Measurements from ENCODE around the gene RASGRP2.

RASGRP2 gene

DNA sequence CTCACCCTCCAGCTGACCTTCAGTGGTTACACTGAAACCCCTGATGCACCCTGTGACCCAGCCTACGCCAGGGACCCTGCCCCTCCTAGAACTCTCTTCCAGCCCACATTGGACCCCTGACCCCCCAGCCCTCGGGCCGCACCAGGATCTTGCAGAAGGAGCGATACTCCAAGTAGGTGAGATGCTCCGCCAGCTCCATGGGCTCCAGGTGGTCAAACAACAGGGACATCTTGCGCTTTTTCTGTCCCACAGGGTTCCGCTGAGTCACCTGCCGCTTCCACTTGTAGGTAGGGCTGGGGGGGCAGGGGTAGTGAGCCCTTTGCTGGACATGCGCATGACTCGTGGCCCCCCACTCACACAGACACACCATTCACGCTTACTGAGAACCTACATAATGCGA, 4.1 kb downstream of the RASGRP2 start:
- no peak for DNase-seq (ENCODE audit: low read depth)

DNA sequence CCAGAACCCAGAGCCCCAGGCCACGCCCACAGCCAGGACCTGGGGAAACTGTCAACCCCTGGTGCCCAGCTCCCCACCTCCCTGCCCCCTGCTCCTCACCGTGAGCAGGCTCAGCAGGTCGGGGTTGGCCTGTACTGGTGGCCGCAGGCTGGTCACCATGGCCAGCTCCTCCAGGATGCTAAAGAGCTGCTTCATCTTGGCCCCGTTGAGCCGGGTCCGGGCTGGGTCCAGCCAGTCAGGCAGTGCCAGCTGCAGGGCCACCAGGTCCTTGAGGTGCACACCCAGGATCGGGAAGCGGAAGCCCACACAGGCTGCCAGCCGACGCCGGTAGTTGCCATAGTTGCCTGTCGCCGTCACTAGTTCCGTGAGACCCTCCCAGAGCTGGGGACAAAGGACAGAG, 7.3 kb downstream of the RASGRP2 start:
- DNase-seq (ENCODE audit: low read depth) = no peak

DNA sequence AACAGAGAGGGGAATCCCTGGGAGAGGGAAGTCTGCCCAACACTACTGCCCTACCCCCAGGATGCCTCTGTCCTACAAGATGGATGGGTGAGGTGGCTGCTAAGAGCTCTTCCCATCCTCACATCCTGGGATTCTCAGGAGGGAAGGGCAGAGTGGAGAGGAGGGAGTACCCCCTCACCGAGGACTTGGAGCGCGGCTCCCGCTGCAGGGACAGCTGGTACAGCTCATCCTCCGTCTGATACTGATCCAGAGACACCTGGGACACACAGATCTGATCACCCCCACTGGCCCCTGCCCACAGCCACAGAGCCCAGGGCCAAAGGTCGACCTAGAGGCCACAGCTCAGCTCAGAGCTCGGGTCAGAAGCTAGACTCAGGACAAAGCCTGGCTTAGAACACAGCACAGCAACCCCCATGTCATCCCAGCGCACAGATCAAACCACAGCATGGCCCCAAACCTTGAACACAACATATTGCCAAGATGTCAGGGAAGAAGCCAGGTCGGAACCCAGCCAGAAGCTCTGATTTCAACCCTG, 8.2 kb downstream of the RASGRP2 start:
- no peak for DNase-seq (ENCODE audit: low read depth)

DNA sequence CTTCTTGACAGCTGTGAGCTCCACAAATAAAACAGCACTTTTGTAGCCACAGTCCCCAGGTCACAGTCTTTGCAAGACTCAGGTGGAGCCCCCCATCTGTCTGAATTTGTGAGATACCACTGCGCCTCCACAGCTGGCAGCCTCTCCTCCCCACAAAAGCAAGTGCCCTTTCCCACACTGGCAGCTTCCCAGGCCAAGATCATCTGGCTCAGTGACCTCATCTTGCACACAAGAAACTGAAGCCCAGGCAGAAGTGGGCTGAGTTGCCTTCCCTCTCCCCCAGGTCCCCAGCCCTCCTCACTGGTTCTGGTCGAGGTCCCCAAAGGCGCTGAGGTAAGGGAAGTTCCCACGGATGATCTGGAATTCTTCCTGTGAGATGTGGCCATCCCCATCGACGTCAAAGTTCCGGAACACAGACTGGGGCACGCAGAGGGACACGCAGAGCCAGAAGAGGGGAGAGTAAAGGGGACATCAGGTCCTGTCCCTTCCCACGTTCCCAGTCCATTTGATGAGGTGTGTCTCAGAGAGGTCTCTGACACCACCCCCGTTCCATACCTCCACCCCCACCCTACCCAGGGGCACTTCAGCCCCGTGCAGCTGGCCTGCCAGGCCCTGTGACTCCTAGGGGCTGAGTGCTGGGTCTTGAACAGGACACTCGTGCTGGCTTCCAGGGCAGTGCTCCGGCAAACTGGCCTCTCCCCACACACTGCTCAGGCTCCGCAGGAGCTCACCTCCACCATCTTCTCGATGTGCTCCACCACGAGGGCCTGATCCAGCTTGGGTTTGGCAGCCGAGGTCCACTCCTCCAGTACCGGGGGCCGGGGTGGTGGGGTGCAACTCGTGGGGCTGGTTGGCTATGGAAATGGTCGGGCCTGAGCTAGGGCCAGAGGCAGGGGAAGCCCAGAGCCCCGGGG, 8.9 kb downstream of the RASGRP2 start:
- DNase-seq (ENCODE audit: low read depth) = no peak

DNA sequence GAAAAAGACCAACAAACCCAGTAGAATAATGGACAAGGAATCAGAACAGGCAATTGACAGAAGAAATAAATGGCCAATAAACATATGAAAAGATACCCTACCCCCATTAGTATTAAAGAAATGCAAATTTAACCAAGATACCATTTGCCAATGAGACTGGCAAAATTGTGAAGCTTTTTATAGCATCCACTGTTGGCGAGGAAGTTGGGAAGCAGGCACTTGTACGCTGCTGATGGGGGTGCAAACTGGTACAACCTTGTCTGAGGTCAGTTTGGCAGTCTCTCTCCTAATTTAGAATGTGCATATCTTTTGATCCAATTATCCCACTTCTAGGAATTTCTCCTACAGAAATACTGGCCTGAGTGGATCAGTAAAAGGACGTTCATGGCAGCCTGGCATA, 12.3 kb downstream of the RASGRP2 start:
- DNase-seq (ENCODE audit: low read depth) = no peak

DNA sequence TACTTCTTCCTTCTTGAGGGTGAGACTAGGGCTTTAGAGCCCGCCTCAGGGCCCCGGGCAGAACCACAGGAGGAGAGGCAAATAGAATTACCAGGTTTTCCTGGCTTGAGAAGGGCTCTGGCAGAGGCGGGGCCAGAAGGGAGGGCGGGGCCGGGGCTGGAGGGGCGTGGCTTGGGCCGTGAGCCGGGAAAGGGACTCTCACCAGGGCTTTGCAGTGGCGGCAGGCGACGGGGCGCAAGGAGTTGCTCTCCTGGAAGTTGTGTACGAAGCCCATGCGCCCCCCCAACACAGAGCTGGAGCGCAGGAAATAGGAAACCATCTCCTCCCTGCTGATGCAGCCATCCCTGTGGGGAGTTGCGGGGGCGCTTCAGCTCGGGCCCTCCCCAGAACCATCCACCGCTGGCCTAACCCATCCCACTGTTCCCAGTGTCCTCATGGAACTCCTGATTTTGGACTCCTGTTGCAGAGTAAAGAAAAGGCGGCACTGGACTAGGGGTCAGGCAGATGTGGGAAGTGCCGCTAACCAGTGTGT, 14.0 kb downstream of the RASGRP2 start:
- DNase-seq (ENCODE audit: low read depth) = no peak

DNA sequence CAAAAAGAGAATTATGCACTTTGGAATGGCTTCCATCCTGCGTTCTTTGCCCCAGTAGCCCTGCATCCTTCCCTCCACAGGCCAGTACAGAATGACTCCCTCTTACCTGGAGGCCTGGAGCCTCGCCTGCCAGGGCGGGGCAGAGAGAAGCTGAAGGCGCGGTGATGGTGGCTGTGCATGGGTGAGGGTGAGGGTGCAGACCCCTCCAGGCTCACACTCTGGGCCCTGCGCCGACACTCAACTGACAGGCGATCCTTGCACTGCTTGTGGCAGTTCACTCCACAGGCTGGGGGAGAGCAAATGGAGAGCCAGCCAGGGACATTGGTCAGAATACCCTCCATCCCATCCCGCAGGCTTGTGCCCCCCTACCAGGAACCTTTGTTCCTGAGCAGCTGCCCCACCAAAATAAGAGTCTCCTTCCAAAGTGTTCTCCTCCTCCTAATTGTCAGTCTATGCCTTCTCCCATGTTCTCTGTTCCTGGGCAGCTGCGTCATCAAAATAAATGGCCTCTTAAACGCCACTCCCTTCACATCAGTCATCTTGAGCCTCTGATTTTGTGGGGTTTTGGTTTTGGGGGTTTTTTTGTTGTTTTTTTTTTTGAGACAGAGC, 15.1 kb downstream of the RASGRP2 start:
- DNase-seq (ENCODE audit: low read depth) = no peak

DNA sequence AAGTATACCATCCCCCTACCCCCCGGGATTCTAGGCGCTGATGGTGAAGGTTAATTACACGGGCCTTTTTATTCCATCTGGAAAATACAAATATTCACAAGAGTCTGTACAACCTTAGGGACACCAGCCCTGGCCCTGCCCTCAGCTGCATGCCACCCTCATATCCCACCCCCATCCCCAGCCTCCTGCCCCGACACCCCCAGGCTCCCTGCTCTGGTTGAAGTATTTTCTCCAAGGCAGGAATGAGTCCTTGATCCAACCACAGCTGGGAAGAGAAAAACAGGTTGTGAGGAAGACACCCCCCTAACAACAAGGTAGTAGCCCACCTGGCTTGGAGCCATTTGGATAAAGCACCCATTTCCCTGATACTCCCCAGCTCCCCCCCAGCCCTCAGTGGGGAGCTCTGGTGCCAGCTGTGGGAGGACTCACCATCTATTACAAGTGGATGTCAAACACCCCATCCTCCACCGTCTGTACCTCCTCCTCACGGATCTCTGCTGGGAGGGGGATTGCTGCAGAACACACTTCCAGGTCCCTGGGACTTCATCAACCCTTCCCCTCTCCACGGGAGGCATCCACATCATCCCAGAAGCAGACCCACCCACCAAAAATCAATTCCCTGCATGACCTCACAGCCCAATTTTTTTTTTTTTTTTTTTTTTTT, 16.9 kb downstream of the RASGRP2 start:
- no peak for DNase-seq (ENCODE audit: low read depth)

DNA sequence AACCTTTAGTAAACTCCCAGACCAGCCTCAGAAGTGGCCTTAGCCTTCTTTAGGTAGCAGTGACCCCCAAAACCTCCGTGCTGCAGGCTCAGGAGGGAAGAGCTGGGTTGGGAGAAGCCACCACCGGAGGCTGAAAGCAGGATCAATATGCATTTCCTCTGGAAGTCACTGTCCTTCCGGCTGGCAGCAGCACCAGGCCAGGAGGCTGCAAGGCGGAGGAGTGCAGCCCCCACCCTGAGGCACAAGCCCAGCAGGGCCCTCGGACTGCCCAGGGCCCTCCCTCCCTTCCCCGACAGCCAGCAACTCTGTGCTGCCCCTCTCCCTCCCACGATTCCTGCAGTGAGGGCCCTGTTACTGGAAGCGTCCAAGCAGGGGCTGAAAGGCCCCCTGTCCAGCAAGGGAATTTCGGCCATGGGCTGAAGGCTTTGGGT, 17.7 kb downstream of the RASGRP2 start:
- no peak for DNase-seq (ENCODE audit: low read depth)

DNA sequence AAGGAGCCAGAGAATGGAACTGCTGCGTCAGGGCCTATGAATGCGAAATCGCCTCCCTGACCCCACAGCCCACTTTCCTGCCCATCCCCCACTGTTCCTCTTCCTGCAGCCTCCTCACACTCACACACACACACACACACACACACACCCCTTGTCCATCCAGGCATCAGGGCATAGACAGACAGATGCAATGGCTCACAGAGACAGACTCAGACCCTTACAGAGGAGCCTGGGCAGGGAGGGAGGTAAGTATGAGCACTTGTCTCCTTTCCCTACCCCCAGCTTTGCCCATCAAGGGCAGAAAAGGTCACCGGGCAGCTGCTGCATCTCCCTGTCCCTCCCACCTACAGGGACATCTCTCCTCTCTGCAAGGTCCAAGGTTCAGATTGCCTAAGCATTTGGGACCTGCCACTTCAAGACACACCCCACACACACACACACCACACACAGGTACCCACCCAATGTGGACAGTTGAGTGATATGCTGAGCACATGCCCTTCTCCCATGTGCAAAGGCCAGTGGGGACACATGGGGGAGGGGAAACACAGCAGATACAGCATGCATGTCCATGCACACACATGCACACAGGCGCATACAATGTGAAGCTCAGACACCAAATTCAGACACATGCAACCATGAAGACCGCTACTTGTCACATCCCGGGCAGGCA, 18.9 kb downstream of the RASGRP2 start:
- no peak for DNase-seq (ENCODE audit: low read depth)

DNA sequence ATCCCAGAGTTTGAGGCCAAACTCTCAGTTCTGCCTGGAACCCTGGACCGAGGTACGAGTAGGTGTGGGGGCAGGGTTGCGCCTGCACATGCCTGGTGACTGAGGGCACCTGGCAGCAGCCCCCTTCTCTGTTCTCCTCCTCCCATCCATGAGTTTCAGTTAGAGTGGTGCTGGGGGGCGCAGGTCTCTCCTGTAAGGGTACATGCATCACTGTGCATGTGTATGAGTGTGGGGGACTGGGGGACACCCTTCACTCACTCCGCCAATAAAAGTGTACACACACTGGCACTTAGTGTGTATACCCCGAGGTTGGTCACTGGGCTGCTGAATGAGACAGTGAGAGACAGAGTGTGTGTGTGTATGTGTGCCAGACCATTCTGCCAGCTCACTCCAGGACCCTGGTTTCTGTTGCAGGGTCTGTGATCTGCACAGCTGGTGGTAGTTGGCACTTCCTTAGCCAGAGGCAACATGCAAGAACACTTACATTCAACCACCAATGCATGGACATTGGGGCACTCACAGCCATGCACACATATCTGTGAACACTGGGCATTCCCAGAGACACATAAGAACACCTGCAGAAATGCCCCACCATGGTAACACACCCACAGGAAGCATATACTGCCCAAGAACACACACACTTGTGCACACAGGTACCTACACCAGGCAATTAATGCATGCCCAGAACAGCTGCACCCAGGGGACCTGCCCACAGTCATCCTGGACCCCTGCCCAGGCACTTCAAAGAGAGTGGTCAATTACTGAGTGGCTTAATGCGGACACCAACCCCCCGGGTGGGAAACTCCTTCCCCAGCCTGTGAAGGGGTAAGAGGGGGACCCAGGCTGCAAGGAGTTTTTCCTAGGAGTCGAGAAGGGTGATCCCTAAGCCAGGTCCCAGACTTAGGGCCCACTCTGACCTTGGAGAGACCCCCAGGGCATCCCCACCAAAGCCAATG, 19.8 kb downstream of the RASGRP2 start:
- no peak for DNase-seq (ENCODE audit: low read depth)

DNA sequence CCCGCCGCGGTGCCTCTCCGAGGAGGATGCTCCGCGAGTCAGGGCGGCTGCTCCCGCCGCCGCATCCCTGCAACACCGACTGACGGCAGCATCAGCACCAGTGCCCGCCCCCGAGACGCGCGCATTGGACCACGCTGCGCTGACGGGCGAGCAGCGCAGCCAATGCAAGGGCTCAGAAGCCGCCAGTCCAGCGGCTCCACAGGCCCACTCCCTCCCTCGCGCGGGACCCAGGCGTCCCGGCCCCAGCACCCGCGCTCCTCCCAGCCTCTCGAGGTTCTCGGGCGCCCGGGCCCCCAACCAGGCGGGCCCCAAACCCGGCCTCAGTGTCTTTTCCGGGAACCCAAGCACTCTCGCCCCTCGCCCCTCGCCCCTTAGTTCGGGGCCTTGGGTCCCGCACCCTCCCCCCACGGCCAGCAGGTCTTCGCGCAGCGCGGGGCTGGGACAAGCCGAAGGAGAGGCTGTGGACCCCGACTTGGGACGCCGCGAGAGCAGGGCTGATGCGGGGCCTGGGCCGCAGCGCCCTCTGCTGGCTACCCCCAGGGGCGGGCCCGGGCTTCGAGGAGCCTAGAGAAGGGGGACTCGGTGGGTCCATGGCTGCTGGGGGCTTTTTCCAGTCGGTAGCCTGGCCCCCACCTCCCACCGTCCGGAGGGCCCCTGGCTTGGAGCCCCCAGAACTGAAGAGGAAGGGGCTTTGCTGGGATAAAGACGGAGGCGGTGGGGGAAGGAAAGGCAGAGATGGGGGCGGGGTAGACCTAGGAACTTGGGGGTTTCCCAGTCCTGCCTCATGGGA, 20.6 kb downstream of the RASGRP2 start, which contains the start of gene NRXN2:
NRXN2 (minus strand) TSS at position 81 of the 790 bp plus-strand sequence. CDS start 9,498 bp downstream, outside the sequence.
- peak; percentile 77 for DNase-seq (ENCODE audit: low read depth)

DNA sequence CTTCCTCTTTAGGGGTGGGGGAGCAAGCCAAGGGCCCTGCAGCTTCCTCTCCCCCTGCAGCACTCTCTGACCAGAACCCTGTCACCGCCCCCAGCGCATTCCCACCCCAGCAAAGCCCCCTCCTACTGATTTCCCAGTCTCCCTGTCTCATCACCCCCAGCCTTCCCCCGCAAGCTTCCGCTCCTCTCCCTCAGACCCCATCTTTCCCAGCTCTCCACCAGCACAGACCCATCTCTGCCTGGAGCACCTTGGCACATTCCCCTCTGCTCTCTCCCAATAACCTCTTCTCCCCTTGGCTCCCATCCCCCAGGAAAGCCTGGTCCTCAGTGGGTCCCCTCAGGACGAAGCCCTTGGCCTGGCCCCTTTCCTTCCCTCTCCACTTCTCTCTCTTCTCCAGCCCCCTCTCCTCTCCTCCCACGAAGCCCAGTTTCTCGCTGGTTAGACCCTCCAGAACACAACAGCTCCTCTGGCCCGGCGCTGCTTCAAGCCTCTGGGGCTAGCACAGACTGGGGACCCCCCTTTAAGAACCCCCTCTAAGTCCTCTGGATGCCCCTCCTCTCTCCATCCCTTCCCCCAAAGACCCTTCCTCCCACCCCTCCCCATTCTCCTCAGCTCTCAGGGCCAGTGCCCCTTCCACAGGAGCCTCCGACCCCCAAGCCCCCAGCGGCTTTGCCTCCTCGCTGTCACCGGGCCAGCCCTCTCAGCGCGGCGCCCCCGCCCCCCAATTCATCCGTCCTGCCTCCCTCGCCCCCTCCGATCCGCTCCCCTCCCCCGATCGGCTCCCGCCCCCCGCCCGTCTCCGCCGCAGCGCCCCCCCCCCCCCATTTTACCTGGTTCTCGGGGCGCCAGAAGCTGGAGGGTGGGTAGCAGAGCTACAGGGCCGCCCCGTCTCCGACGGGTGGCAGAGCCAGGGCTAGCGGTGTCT, 21.5 kb downstream of the RASGRP2 start:
- DNase-seq (ENCODE audit: low read depth) = no peak

DNA sequence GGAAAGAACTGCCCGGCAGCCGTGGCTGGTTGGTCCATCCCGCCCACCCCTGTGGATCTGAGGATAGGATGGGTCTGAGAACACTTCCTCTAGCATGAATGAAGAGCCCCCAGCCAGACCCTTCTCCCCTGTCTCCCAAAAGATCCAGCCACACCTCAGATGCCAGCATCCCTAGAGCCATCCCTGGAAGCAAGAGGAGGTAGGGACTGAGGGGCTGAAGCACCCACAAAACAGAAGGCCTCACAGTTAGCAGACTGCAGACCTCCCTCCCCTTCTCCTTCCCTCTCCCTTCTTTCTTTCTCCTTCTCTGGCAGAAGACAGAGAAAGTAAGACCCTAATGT, 22.6 kb downstream of the RASGRP2 start:
- no peak for DNase-seq (ENCODE audit: low read depth)

DNA sequence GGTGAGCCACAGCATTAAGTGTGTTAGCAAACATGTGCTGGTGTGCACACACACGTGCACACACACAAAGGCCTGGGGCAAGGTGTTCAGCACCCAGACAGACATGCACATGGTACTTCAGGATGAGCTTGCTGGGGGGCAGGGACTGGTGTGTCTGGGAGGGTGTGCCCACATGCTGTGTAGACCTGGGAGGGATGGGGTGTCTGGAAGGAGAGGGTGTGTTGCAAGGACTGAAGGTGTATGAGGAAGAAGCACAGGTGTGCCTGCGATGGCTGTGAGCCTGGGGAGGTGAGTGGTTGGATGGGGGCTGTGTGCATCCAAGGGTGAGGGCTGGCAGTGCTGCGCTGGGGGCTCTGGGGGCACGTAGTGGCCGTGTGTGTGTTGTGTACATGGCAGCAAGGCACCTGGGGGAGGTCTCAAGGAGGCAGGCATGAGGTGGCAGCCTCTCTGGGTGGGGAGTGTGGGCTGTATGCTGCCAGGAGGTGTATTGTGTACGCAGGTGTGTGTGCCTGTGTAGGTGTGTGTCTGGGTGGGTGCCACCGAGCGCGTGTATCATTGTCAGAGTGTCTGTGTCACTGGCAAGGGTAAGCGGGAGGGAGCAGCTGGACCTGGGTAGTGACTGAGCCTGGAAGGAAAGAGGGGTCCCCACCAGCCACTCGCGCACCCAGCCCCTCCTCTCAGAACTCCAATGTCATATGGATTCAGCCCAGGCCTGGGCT, 23.1 kb downstream of the RASGRP2 start:
- no peak for DNase-seq (ENCODE audit: low read depth)

DNA sequence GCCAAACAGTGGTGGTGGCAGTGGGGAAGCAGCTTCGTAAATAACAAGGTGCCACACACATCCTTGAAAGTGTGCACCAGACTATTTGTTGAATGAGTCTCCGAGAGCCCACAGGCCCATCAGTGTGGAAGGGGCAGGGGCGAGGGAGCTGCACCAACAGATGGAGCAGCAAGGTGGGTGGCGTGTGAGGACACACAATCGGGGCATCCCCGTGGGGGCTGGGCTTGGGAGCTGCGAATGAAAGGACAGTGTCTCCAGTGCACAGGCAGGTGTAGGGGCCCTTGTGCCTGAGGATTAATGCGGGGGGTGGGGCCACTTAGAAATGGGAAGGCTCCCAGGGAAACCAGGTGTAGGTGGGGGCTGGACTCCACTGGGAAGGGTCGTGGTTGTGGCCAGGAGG, 23.8 kb downstream of the RASGRP2 start:
- no peak for DNase-seq (ENCODE audit: low read depth)

DNA sequence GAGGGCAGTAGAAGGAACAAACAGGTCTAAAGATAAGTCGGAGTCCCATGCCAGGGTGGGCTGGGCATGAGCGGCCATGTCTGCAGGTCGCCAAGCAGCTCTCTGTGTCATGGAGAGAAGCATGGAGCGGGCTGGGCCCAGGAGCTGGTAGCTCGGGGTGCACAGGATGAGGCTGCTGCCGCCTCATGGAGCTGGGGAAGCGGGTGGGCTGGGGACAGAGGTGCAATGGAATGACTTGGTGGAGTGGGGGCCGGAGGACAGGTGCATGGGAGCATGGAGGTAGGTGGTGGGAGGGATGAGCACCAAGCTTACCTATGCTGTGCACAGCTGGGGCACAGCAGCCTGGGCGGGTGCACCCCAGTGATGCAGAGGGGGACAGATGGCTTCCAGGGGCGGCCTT, 24.5 kb downstream of the RASGRP2 start:
- no peak for DNase-seq (ENCODE audit: low read depth)

DNA sequence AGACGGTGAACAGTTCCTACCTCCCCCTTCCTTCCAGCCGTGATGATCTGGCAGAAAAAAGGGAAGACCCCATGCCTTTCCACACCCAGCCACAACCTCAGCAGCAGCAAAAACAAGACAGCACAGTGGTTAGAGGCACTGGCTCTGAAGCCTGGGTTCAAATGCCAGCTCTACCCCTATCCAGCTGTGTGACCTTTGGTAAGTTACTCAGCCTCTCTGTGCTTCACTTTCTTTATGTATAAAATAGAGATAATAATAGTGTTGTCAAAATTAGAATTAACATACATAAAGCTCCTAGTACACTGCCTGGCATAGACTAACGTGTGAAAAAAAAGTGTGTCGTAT, 25.2 kb downstream of the RASGRP2 start:
- no peak for DNase-seq (ENCODE audit: low read depth)

Measured in stimulated activated CD4-positive, alpha-beta T cell treated with anti-CD3 and anti-CD28 coated beads, Interleukin-2, amount 100 ng/mL, for 4 hours (primary cell).